ENCODE data around the gene ZNF496. TPM values are rescaled to one million over a fixed set of nuclear protein-coding genes. Genes with fewer than 3 reads are reported as not detected.
A peak's percentile ranks its signal among the peaks of the same experiment; 100 is the strongest.

ZNF496 gene
- total RNA-seq, 1 donor from 2014 or later: 30.3 TPM

DNA sequence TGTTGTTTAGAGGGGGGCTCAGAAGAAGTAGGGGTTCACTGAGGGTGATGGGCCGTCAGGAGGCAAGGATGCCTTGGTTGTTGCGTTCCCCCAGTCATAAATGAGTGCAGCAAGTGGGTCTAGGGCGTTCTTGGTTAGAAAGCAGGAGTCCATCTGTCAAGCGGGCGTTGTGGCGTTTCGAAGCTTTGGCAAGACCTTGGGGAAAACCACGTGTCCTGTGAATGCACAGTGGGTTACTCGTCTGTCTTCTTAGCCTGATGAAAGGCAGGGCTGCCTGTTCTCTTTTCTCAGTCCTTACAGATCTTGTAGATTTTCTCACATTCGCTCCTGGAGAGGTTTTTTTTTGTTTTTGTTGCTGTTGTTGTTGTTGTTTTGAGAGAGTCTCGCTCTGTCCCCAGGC, 6.3 kb upstream of the ZNF496 start:
- Mint-ChIP-seq H3K4me1 (ENCODE audit: low read depth, unreplicated experiment) (peaks cover 57% of the 10 kb centered on the region), H3K27me3 (ENCODE audit: low read depth, unreplicated experiment) (no peaks in the 10 kb centered on the region), H3K36me3 (ENCODE audit: low read depth, unreplicated experiment) (peaks cover 15% of the 10 kb centered on the region), H3K4me3 (ENCODE audit: unreplicated experiment) (no peak overlapping the region), H3K9me3 (ENCODE audit: unreplicated experiment) (no peaks in the 10 kb centered on the region), H3K27ac (ENCODE audit: unreplicated experiment) (no peak overlapping the region)
- FAIRE-seq (no peak), DNase-seq (ENCODE audit: low read depth) (no peak)
- no peak overlapping the region for H3K27ac ChIP-seq (ENCODE audit: low read depth, low read length)
- H4K20me1 ChIP-seq (ENCODE audit: insufficient read depth, low read length): peaks cover 75% of the 10 kb centered on the region
- H3K4me1 ChIP-seq (ENCODE audit: insufficient read depth, low read length): peaks cover 36% of the 10 kb centered on the region
- peaks cover 71% of the 10 kb centered on the region for H3K79me2 ChIP-seq (ENCODE audit: insufficient read depth, low read length)
- no peaks in the 10 kb centered on the region for H3K27me3 ChIP-seq (ENCODE audit: insufficient read depth, low read length)
- no peaks in the 10 kb centered on the region for H3K36me3 ChIP-seq (ENCODE audit: insufficient read depth, low read length)
- no peaks in the 10 kb centered on the region for H3K9me3 ChIP-seq (ENCODE audit: insufficient read depth, low read depth, low read length)
- H2AFZ ChIP-seq (ENCODE audit: low read depth, low read length): no peak overlapping the region
- TF ChIP-seq EZH2 (IDR thresholded peaks at IDR 0.05; ENCODE audit: insufficient read depth, low read length): no peak
- TF ChIP-seq, protein P1, sequence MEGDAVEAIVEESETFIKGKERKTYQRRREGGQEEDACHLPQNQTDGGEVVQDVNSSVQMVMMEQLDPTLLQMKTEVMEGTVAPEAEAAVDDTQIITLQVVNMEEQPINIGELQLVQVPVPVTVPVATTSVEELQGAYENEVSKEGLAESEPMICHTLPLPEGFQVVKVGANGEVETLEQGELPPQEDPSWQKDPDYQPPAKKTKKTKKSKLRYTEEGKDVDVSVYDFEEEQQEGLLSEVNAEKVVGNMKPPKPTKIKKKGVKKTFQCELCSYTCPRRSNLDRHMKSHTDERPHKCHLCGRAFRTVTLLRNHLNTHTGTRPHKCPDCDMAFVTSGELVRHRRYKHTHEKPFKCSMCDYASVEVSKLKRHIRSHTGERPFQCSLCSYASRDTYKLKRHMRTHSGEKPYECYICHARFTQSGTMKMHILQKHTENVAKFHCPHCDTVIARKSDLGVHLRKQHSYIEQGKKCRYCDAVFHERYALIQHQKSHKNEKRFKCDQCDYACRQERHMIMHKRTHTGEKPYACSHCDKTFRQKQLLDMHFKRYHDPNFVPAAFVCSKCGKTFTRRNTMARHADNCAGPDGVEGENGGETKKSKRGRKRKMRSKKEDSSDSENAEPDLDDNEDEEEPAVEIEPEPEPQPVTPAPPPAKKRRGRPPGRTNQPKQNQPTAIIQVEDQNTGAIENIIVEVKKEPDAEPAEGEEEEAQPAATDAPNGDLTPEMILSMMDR (IDR thresholded peaks at IDR 0.05; ENCODE audit: insufficient read depth, low read depth, low read length): no peak
- peak overlapping the region; percentile 48 for H3K4me2 ChIP-seq (ENCODE audit: low read length)
- no peak overlapping the region for H3K9ac ChIP-seq (ENCODE audit: low read length)
- H3K4me3 ChIP-seq (ENCODE audit: insufficient read depth, low read depth, low read length): no peak overlapping the region

- Histone ChIP-seq H3K36me3 (ENCODE audit: insufficient read depth, low read length) (no peaks in the 10 kb centered on the region), H4K20me1 (ENCODE audit: insufficient read depth, low read length) (peaks cover 80% of the 10 kb centered on the region), H3K27ac (ENCODE audit: low read depth, low read length) (no peak overlapping the region), H3K4me3 (ENCODE audit: insufficient read depth, low read depth, low read length) (no peak overlapping the region), H3K9ac (ENCODE audit: low read length) (no peak overlapping the region), H3K9me3 (ENCODE audit: insufficient read depth, low read depth, low read length) (no peaks in the 10 kb centered on the region), H3K4me1 (ENCODE audit: insufficient read depth, low read length) (peaks cover 39% of the 10 kb centered on the region), H3K79me2 (ENCODE audit: insufficient read depth, low read length) (peaks cover 78% of the 10 kb centered on the region), H2AFZ (ENCODE audit: low read depth, low read length) (no peak overlapping the region), H3K27me3 (ENCODE audit: insufficient read depth, low read length) (no peaks in the 10 kb centered on the region), H3K4me2 (ENCODE audit: low read length) (peak overlapping the region; percentile 48)
- Mint-ChIP-seq H3K4me3 (ENCODE audit: unreplicated experiment) (no peak overlapping the region), H3K4me1 (ENCODE audit: low read depth, unreplicated experiment) (peaks cover 54% of the 10 kb centered on the region), H3K27ac (ENCODE audit: unreplicated experiment) (peak overlapping the region; percentile 50), H3K9me3 (ENCODE audit: unreplicated experiment) (no peaks in the 10 kb centered on the region), H3K27me3 (ENCODE audit: low read depth, unreplicated experiment) (no peaks in the 10 kb centered on the region), H3K36me3 (ENCODE audit: low read depth, unreplicated experiment) (peaks cover 13% of the 10 kb centered on the region)
- DNase-seq (ENCODE audit: low read depth) (no peak), FAIRE-seq (no peak)
- TF ChIP-seq, protein P1 (IDR thresholded peaks at IDR 0.05; ENCODE audit: insufficient read depth, low read depth, low read length): no peak
- no peak for TF ChIP-seq EZH2 (IDR thresholded peaks at IDR 0.05; ENCODE audit: insufficient read depth, low read length)
These were observed 5.6 kb upstream of the ZNF496 start for GRCh38 chr1:247337250-247337746.

- no peak for TF ChIP-seq EZH2 (IDR thresholded peaks at IDR 0.05; ENCODE audit: insufficient read depth, low read length)
- TF ChIP-seq, protein P1 (IDR thresholded peaks at IDR 0.05; ENCODE audit: insufficient read depth, low read depth, low read length): no peak
- H3K27ac ChIP-seq (ENCODE audit: low read depth, low read length): no peak overlapping the region
- FAIRE-seq: no peak
These were observed 4.7 kb upstream of the ZNF496 start for GRCh38 chr1:247336390-247336789.

More at GRCh38 chr1:247336390-247336789, 4.7 kb upstream of the ZNF496 start:
- Histone ChIP-seq H4K20me1 (ENCODE audit: insufficient read depth, low read length) (peaks cover 75% of the 10 kb centered on the region), H3K36me3 (ENCODE audit: insufficient read depth, low read length) (no peaks in the 10 kb centered on the region), H3K9me3 (ENCODE audit: insufficient read depth, low read depth, low read length) (no peaks in the 10 kb centered on the region), H3K4me3 (ENCODE audit: insufficient read depth, low read depth, low read length) (no peak overlapping the region), H3K4me2 (ENCODE audit: low read length) (no peak overlapping the region), H3K9ac (ENCODE audit: low read length) (no peak overlapping the region), H3K4me1 (ENCODE audit: insufficient read depth, low read length) (peaks cover 39% of the 10 kb centered on the region), H3K27me3 (ENCODE audit: insufficient read depth, low read length) (no peaks in the 10 kb centered on the region), H3K79me2 (ENCODE audit: insufficient read depth, low read length) (peaks cover 75% of the 10 kb centered on the region), H2AFZ (ENCODE audit: low read depth, low read length) (no peak overlapping the region)
- H3K27me3 Mint-ChIP-seq (ENCODE audit: low read depth, unreplicated experiment): no peaks in the 10 kb centered on the region
- no peak overlapping the region for H3K4me3 Mint-ChIP-seq (ENCODE audit: unreplicated experiment)
- DNase-seq (ENCODE audit: low read depth): no peak
- H3K4me1 Mint-ChIP-seq (ENCODE audit: low read depth, unreplicated experiment): peaks cover 54% of the 10 kb centered on the region
- peaks cover 12% of the 10 kb centered on the region for H3K36me3 Mint-ChIP-seq (ENCODE audit: low read depth, unreplicated experiment)
- H3K9me3 Mint-ChIP-seq (ENCODE audit: unreplicated experiment): no peaks in the 10 kb centered on the region
- no peak overlapping the region for H3K27ac Mint-ChIP-seq (ENCODE audit: unreplicated experiment)
